ENCODE data around the gene DLGAP5.

Gene DLGAP5

GRCh38 chr14:55128386-55129085 is 62.8 kb downstream of the DLGAP5 start:
- DNase-seq, result no peak

GRCh38 chr14:55127460-55127951 is 63.9 kb downstream of the DLGAP5 start:
- no peak for DNase-seq

- no peak for DNase-seq
These were observed 64.4 kb downstream of the DLGAP5 start for GRCh38 chr14:55126932-55127459.

GRCh38 chr14:55126034-55126433 is 65.4 kb downstream of the DLGAP5 start:
- no peak for DNase-seq

- no peak for DNase-seq
These were observed 66.0 kb downstream of the DLGAP5 start for GRCh38 chr14:55125403-55125802.

- DNase-seq, result no peak
These were observed 66.5 kb downstream of the DLGAP5 start for GRCh38 chr14:55124774-55125386.

- no peak for DNase-seq
These were observed 67.3 kb downstream of the DLGAP5 start for GRCh38 chr14:55123852-55124639.

- DNase-seq, result no peak
These were observed 68.3 kb downstream of the DLGAP5 start for GRCh38 chr14:55123101-55123500.

GRCh38 chr14:55122440-55122986 is 68.9 kb downstream of the DLGAP5 start:
- peak; percentile 20 for DNase-seq

- no peak for DNase-seq
These were observed 69.6 kb downstream of the DLGAP5 start for GRCh38 chr14:55121628-55122439.

- no peak for DNase-seq
These were observed 70.6 kb downstream of the DLGAP5 start for GRCh38 chr14:55120571-55121495.

GRCh38 chr14:55118761-55119160 is 72.6 kb downstream of the DLGAP5 start:
- no peak for DNase-seq

- DNase-seq, result no peak
These were observed 73.5 kb downstream of the DLGAP5 start for GRCh38 chr14:55117803-55118441.

- DNase-seq, result no peak
These were observed 74.9 kb downstream of the DLGAP5 start for GRCh38 chr14:55116246-55117030.

GRCh38 chr14:55115861-55116245 is 75.5 kb downstream of the DLGAP5 start:
- DNase-seq, result no peak

GRCh38 chr14:55115460-55115859 is 75.9 kb downstream of the DLGAP5 start:
- DNase-seq, result no peak

GRCh38 chr14:55114720-55115119 is 76.7 kb downstream of the DLGAP5 start:
- DNase-seq, result no peak

- DNase-seq, result peak; percentile 74
These were observed 80.2 kb downstream of the DLGAP5 start for GRCh38 chr14:55111122-55111708.

GRCh38 chr14:55109836-55110235 is 81.5 kb downstream of the DLGAP5 start:
- DNase-seq, result no peak

Measured in NCI-H345 (cell line).